AML-193 (cell line): Measurements from ENCODE around the gene KLHDC9.
A peak's percentile ranks its signal among the peaks of the same experiment; 100 is the strongest.

Experiments
- DNase-seq, 2 experiments: peaks; one replicate each; lab custom pipeline; 2025; lab: John Stamatoyannopoulos, UW

Gene KLHDC9

GRCh38 chr1:161131523-161132409 lies 33.6 kb downstream of the KLHDC9 start:
- DNase-seq: no peak

- peak; percentile 94 to 96 for DNase-seq
Measured at GRCh38 chr1:161132410-161133219, 34.5 kb downstream of the KLHDC9 start, which contains the start of gene DEDD. Gene DEDD, minus strand, starts transcription at chr1:161132667. Its CDS starts 8,205 bp downstream, at chr1:161124462.

GRCh38 chr1:161133220-161133740 lies 35.1 kb downstream of the KLHDC9 start:
- no peak for DNase-seq

GRCh38 chr1:161137881-161138280 lies 39.7 kb downstream of the KLHDC9 start:
- no peak for DNase-seq

GRCh38 chr1:161138431-161138830 lies 40.3 kb downstream of the KLHDC9 start:
- DNase-seq: no peak

- DNase-seq: peak; percentile 59 to 70
Measured at GRCh38 chr1:161139766-161140165, 41.6 kb downstream of the KLHDC9 start.

GRCh38 chr1:161140755-161141400 lies 42.7 kb downstream of the KLHDC9 start:
- no peak for DNase-seq

GRCh38 chr1:161145832-161146231 lies 47.7 kb downstream of the KLHDC9 start:
- no peak for DNase-seq
